Natural killer cell (primary cell): ENCODE measurements around the gene ABR. TPM values are rescaled to one million over a fixed set of nuclear protein-coding genes. Genes with fewer than 3 reads are reported as not detected.

Source experiments
- ATAC-seq, 3 donors: fragments of 150-1000 bp in 2 of 3; fragments of 200-7000 bp in 1 of 3; cut with Tn5 transposase; 1 replicate in 1 of 3; 2 replicates in 2 of 3; pipeline ENCODE4 v1.10.0; 2021; ENCODE audit warnings: mild to moderate bottlenecking in 2 of 3, moderate library complexity in 2 of 3
- DNase-seq, 2 donors: peaks; one replicate each; pipeline versions ENCODE4 v3.0.0 to v3.0.0-alpha.2; 2013 to 2021; ENCODE audit warnings: mixed read lengths in 1 of 2
- H3K27ac ChIP-seq: one replicate; pipeline ENCODE4 v1.5.1; 2013; ENCODE audit warnings: mild to moderate bottlenecking, low read length
- H3K27me3 ChIP-seq: one replicate; pipeline ENCODE4 v1.6.1; 2013; ENCODE audit warnings: low read length; ENCODE audit not compliant: control insufficient read depth, insufficient read depth
- H3K36me3 ChIP-seq: one replicate; pipeline ENCODE4 v1.6.1; 2013; ENCODE audit warnings: low read length; ENCODE audit not compliant: control insufficient read depth, insufficient read depth
- H3K4me1 ChIP-seq: one replicate; pipeline ENCODE4 v1.6.1; 2013; ENCODE audit warnings: low read length; ENCODE audit not compliant: control insufficient read depth, insufficient read depth
- H3K4me3 ChIP-seq: one replicate; pipeline ENCODE4 v1.5.1; 2013; ENCODE audit warnings: low read length
- H3K9me3 ChIP-seq: one replicate; pipeline ENCODE4 v1.6.1; 2013; ENCODE audit warnings: low read length; ENCODE audit not compliant: control insufficient read depth, insufficient read depth
- H3K27ac Mint-ChIP-seq, 2 donors: one replicate each; pipeline ENCODE4 v1.8.0; 2022; ENCODE audit warnings: mild to moderate bottlenecking in 2 of 2, mixed read lengths in 2 of 2, moderate library complexity in 1 of 2
- H3K27me3 Mint-ChIP-seq, 2 donors: one replicate each; pipeline ENCODE4 v1.8.0; 2022; ENCODE audit warnings: low read depth in 2 of 2, mixed read lengths in 2 of 2
- H3K36me3 Mint-ChIP-seq: one replicate; pipeline ENCODE4 v1.8.0; 2022; ENCODE audit warnings: mixed read lengths
- H3K4me1 Mint-ChIP-seq, 2 donors: one replicate each; pipeline ENCODE4 v1.8.0; 2022; ENCODE audit warnings: mixed read lengths in 2 of 2
- H3K4me3 Mint-ChIP-seq: one replicate; pipeline ENCODE4 v1.8.0; 2022; ENCODE audit warnings: mild to moderate bottlenecking, moderate library complexity, mixed read lengths
- H3K9me3 Mint-ChIP-seq, 2 donors: one replicate each; pipeline ENCODE4 v1.8.0; 2022; ENCODE audit warnings: mixed read lengths in 2 of 2
- WGBS: methylation state at CpG from one replicate; pipeline ENCODE4 v1.1.7; 2013; ENCODE audit warnings: missing lambda C conversion rate; ENCODE audit not compliant: insufficient coverage; 5-methylcytosine and 5-hydroxymethylcytosine counted together
- intact Hi-C: fragments of 100-400 bp; cut with micrococcal nuclease; formaldehyde crosslinking; loops from one replicate; pipeline ENCODE4 v1.14.2; 2022
- total RNA-seq, 4 donors: library from RNA; stranded (reverse); fragments of 120-200 nt in 1 of 4; gene quantifications; one replicate each; pipeline versions ENCODE4 v1.2.3 to v1.2.4, GENCODE V29; 2013 to 2022
- TF ChIP-seq, protein P1 (sequence below): fragments of 200-600 bp; IDR thresholded peaks from one replicate; pipeline ENCODE4 v1.8.0; 2022; ENCODE audit warnings: antibody characterized with exemption

Gene ABR
- total RNA-seq, 3 donors from 2014 or later (not counting 1 experiment from before 2014, with no cell fraction given): 155 to 215 (median 163) TPM

DNA sequence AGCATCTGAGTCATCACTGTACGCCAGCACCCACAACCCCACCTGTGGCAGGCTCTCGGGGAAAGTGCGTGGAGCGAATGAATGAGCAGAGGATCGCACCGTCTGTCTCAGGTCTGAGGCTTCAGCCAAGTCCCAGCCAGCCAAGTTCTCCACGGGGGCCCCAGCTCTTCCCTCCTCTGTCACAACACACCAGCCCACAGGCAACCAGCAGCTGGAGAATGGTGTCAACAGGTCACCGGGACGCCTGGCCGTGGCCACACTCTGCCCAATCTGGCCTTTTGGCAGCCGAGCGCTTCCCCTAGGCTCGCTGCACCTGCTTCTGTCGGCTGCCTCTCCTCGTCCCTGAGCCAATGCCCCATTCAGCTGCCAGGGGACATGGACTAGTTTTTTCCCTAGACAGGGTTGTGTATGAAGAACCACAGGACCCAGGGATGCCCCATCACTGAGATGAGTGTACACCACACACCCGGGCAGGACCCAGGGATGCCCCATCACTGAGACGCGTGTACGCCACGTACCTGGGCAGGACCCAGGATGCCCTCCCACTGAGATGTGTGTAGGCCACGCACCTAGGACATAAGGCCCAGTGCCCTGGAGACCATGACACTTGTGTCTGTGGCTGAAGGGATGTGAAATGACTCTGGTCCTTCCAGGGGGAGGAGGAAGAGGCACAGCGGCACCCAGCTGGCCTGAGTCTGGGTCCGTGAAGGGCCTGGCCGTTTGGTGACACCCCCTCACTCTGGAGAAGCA lies 52.8 kb downstream of the ABR start:
- H3K27me3 Mint-ChIP-seq: peaks cover 0 to 4% of the 10 kb centered on the region in 2 donors
- 89% methylated on average over 23 of the region's 24 CpGs for WGBS
- H3K27ac Mint-ChIP-seq: no peak overlapping the region
- Histone ChIP-seq H3K4me3 (no peak overlapping the region), H3K27ac (no peak overlapping the region), H3K4me1 (peaks cover 17% of the 10 kb centered on the region), H3K9me3 (peaks cover 3% of the 10 kb centered on the region), H3K36me3 (no peaks in the 10 kb centered on the region), H3K27me3 (no peaks in the 10 kb centered on the region)
- H3K4me3 Mint-ChIP-seq: no peak overlapping the region
- peaks cover 17 to 20% of the 10 kb centered on the region in 2 donors for H3K4me1 Mint-ChIP-seq
- TF ChIP-seq, protein P1, sequence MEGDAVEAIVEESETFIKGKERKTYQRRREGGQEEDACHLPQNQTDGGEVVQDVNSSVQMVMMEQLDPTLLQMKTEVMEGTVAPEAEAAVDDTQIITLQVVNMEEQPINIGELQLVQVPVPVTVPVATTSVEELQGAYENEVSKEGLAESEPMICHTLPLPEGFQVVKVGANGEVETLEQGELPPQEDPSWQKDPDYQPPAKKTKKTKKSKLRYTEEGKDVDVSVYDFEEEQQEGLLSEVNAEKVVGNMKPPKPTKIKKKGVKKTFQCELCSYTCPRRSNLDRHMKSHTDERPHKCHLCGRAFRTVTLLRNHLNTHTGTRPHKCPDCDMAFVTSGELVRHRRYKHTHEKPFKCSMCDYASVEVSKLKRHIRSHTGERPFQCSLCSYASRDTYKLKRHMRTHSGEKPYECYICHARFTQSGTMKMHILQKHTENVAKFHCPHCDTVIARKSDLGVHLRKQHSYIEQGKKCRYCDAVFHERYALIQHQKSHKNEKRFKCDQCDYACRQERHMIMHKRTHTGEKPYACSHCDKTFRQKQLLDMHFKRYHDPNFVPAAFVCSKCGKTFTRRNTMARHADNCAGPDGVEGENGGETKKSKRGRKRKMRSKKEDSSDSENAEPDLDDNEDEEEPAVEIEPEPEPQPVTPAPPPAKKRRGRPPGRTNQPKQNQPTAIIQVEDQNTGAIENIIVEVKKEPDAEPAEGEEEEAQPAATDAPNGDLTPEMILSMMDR: no peak
- no peaks in the 10 kb centered on the region for H3K36me3 Mint-ChIP-seq
- intact Hi-C loops: loop anchor here (10.0 kb wide), 1 partner anchor 128 kb away; no protein-coding TSS in a partner anchor
- DNase-seq (no peak), ATAC-seq (no peak)
- H3K9me3 Mint-ChIP-seq: no peaks in the 10 kb centered on the region

DNA sequence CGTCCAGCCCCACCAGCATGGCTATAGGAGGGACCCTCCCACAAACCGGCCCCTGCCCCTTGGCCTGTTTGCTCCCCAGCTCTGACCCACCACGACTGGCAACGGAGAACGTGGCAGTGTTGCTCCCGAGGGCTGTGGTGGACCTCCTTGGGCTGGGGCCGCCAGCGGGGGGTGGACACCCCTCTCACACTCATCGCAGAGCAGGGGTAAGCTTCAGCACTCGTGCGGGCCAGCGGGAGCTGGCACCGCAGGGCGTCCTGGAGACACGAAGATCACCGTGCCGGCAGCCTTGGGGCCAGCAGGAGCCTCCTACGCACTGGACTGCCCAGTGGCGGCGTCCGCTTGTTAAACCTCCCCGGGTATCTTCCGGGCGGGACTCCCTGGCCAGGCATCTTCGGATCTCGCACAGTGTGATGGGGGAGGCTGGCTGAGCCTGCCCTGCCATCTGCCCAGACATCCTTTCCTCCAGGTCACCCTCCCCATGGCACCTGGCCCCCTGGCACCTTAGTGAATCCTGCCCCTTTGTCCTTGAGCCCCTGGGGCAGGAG lies 53.5 kb downstream of the ABR start:
- H3K9me3 ChIP-seq: peaks cover 3% of the 10 kb centered on the region
- ATAC-seq: no peak
- no peaks in the 10 kb centered on the region for H3K36me3 ChIP-seq
- no peak overlapping the region for H3K4me3 Mint-ChIP-seq
- H3K36me3 Mint-ChIP-seq: no peaks in the 10 kb centered on the region
- WGBS: 91% methylated on average over 26 of the region's 26 CpGs
- intact Hi-C loops: loop anchor here (10.0 kb wide), 1 partner anchor 128 kb away; no protein-coding TSS in a partner anchor
- H3K4me1 Mint-ChIP-seq: peaks cover 17% of the 10 kb centered on the region in 2 donors
- no peaks in the 10 kb centered on the region for H3K27me3 ChIP-seq
- TF ChIP-seq, protein P1: no peak
- DNase-seq: no peak
- H3K27me3 Mint-ChIP-seq: peaks cover 0 to 4% of the 10 kb centered on the region in 2 donors
- H3K27ac ChIP-seq: no peak overlapping the region
- no peaks in the 10 kb centered on the region for H3K9me3 Mint-ChIP-seq
- H3K4me3 ChIP-seq: no peak overlapping the region
- H3K4me1 ChIP-seq: peaks cover 24% of the 10 kb centered on the region
- H3K27ac Mint-ChIP-seq: no peak overlapping the region

DNA sequence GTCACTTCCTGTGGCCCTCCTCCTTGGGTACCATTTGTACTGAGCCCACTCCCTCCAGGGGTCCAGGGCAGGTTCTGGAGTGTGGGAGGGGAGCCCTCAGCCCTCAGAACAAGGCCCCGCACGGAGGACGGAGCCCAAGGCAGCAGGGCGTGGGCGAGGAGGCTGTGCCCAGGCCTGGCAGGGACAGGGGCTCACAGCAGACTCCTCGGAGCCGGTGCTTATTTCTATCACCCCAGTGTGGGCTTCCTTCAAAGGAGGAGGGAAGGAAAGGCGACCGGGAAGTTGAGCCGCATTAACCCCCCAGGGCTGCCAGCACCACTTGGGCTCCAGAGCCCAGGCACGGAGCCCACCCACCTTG lies 54.0 kb downstream of the ABR start:
- Histone ChIP-seq H3K9me3 (peaks cover 3% of the 10 kb centered on the region), H3K4me1 (peaks cover 29% of the 10 kb centered on the region), H3K36me3 (no peaks in the 10 kb centered on the region), H3K27ac (no peak overlapping the region), H3K27me3 (no peaks in the 10 kb centered on the region), H3K4me3 (no peak overlapping the region)
- no peak for DNase-seq
- Mint-ChIP-seq H3K27ac (no peak overlapping the region), H3K4me1 (peaks cover 21 to 23% of the 10 kb centered on the region in 2 donors), H3K4me3 (no peak overlapping the region), H3K36me3 (no peaks in the 10 kb centered on the region), H3K9me3 (no peaks in the 10 kb centered on the region), H3K27me3 (peaks cover 0 to 4% of the 10 kb centered on the region in 2 donors)
- intact Hi-C loops: loop anchor here (10.0 kb wide), 1 partner anchor 129 kb away; no protein-coding TSS in a partner anchor
- WGBS: 96% methylated on average over 11 of the region's 11 CpGs
- no peak for ATAC-seq
- TF ChIP-seq, protein P1: no peak
